Measurements from ENCODE around the gene SOS2.

DNA sequence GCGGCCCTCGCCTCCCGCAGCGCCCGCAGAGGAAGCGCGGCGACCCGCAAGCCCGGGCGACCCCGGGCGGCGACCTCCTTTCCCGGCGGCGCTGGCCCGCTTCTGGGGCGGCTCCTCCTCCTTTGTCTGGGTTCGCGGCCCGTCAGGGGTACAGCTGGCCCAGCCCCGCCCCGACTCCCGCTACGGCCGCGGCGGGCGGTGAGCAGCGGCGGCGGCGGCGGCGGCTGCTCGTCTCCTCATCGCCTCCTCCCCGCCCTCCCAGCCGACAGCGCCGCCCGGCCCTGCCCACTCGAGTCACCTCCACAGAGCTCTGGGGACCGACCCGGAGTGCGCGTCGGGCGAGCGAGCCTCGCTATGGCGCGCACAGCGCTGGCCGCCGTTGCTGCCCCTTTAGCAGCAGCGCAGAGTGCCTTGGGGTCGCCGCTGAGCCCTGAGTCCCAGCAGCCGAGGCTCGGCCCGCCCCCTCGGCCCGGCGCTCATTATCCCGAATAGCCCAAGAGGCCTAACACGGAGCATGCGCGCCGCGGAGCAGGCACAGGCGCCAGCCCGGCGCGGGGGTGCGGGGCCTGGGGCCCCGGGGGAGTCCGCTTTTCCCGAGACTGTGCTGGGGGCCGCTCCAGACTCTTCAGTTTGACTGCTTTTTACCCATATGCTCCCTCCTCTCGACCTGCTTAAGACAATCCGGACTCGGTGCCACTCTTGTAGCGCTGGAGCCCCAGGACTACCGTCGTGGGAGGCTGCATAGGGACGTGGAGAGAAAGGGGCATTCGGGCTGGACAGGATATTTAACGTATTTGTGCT, at the start of gene SOS2:
- TF ChIP-seq, protein P1, sequence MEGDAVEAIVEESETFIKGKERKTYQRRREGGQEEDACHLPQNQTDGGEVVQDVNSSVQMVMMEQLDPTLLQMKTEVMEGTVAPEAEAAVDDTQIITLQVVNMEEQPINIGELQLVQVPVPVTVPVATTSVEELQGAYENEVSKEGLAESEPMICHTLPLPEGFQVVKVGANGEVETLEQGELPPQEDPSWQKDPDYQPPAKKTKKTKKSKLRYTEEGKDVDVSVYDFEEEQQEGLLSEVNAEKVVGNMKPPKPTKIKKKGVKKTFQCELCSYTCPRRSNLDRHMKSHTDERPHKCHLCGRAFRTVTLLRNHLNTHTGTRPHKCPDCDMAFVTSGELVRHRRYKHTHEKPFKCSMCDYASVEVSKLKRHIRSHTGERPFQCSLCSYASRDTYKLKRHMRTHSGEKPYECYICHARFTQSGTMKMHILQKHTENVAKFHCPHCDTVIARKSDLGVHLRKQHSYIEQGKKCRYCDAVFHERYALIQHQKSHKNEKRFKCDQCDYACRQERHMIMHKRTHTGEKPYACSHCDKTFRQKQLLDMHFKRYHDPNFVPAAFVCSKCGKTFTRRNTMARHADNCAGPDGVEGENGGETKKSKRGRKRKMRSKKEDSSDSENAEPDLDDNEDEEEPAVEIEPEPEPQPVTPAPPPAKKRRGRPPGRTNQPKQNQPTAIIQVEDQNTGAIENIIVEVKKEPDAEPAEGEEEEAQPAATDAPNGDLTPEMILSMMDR (IDR thresholded peaks at IDR 0.05) = peak in 1 of 4 experiments; percentile 22
- peak; percentile 70 for TF ChIP-seq POLR2AphosphoS5 (IDR thresholded peaks at IDR 0.05)
- TF ChIP-seq POLR2A (IDR thresholded peaks at IDR 0.05) = peak; percentile 74

Measured in prostate gland (tissue), 2 donors.